Midbrain (tissue), 1 donor: ENCODE measurements around the gene AZIN2.
"Not testable (repeated sequence)": the region's sequence is repeated elsewhere in the genome, so short reads cannot be mapped to it uniquely, and the experiment has no call there.

Source experiments
- DNase-seq: peaks from one replicate; lab custom pipeline; 2025; lab: John Stamatoyannopoulos, UW

Gene AZIN2

GRCh38 chr1:33057095-33057494 lies 23.9 kb upstream of the AZIN2 start:
- no peak for DNase-seq

- DNase-seq: peak; percentile 30
Observed at GRCh38 chr1:33060579-33061083, 20.3 kb upstream of the AZIN2 start.

GRCh38 chr1:33061834-33062233 lies 19.1 kb upstream of the AZIN2 start:
- peak; percentile 31 for DNase-seq

- DNase-seq: not testable (repeated sequence)
Observed at GRCh38 chr1:33064284-33064683, 16.7 kb upstream of the AZIN2 start.

GRCh38 chr1:33065301-33065700 lies 15.7 kb upstream of the AZIN2 start:
- no peak for DNase-seq

- DNase-seq: not testable (repeated sequence)
Observed at GRCh38 chr1:33066477-33066876, 14.5 kb upstream of the AZIN2 start.

GRCh38 chr1:33068108-33068507 lies 12.8 kb upstream of the AZIN2 start:
- not testable (repeated sequence) for DNase-seq

- no peak for DNase-seq
Observed at GRCh38 chr1:33070628-33071027, 10.3 kb upstream of the AZIN2 start.

- DNase-seq: no peak
Observed at GRCh38 chr1:33072707-33073106, 8.2 kb upstream of the AZIN2 start.

- peak; percentile 89 for DNase-seq
Observed at GRCh38 chr1:33074193-33074945, 6.6 kb upstream of the AZIN2 start.

- DNase-seq: no peak
Observed at GRCh38 chr1:33078030-33078591, 2.8 kb upstream of the AZIN2 start.

GRCh38 chr1:33080373-33080772 lies 580 bp upstream of the AZIN2 start:
- DNase-seq: no peak

- peak; percentile 8 for DNase-seq
Observed at GRCh38 chr1:33081554-33082305, 777 bp downstream of the AZIN2 start.

GRCh38 chr1:33082575-33083108 lies 1.7 kb downstream of the AZIN2 start:
- DNase-seq: peak; percentile 18

GRCh38 chr1:33085332-33085731 lies 4.4 kb downstream of the AZIN2 start:
- DNase-seq: no peak

GRCh38 chr1:33086384-33086850 lies 5.5 kb downstream of the AZIN2 start:
- DNase-seq: peak; percentile 84

- no peak for DNase-seq
Observed at GRCh38 chr1:33087677-33088076, 6.7 kb downstream of the AZIN2 start.

GRCh38 chr1:33088119-33088906 lies 7.4 kb downstream of the AZIN2 start:
- peak; percentile 14 for DNase-seq

GRCh38 chr1:33089457-33089856 lies 8.5 kb downstream of the AZIN2 start:
- no peak for DNase-seq

- DNase-seq: no peak
Observed at GRCh38 chr1:33092438-33092837, 11.5 kb downstream of the AZIN2 start.

- DNase-seq: no peak
Observed at GRCh38 chr1:33093004-33093403, 12.1 kb downstream of the AZIN2 start.

- DNase-seq: no peak
Observed at GRCh38 chr1:33094486-33094885, 13.5 kb downstream of the AZIN2 start.
